ENCODE data around the gene ULBP1.
"Not testable (repeated sequence)": the region's sequence is repeated elsewhere in the genome, so short reads cannot be mapped to it uniquely, and the experiment has no call there.

ULBP1 gene, protein sequence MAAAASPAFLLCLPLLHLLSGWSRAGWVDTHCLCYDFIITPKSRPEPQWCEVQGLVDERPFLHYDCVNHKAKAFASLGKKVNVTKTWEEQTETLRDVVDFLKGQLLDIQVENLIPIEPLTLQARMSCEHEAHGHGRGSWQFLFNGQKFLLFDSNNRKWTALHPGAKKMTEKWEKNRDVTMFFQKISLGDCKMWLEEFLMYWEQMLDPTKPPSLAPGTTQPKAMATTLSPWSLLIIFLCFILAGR

DNA sequence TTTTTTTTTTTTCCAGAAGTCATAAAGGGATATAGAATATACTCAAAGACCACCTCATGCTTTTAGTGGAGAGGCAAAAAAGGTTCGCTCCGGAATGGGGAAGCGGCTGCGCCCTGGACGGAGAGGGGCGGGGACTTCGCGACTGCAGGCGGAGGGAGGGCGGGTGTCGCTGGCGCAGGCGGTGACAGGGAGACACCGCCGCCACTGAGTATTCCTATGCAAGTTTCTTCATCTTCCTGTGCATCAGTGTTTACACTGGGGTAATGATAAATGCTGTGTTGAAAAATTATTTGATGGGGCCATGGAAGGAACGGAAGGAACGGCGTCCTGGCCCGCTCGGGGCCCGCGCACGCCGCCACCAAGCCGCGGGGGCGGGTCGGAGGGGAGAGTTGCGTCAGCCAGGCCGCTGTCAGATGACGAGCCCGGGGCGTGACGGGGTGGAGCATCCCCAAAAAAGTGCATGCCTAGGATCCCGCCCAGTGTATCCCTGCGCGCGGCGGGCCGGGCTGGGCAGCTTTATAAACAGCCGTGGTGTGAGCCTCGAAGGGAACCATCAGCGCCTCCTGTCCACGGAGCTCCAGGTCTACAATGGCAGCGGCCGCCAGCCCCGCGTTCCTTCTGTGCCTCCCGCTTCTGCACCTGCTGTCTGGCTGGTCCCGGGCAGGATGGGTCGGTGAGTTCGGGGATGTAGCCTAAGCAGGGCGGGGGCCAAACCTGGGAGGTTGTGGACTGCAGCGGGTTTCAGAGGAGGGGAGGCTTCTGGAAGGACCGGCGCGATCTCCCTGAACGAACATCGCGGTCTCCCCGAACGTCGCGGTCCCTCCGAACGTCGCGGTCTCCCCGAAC, at the start of gene ULBP1:
ULBP1 (plus strand) TSS at position 482 of the 846 bp plus-strand sequence; CDS start at position 589, 107 bp downstream.
- peak; percentile 92 for DNase-seq

DNA sequence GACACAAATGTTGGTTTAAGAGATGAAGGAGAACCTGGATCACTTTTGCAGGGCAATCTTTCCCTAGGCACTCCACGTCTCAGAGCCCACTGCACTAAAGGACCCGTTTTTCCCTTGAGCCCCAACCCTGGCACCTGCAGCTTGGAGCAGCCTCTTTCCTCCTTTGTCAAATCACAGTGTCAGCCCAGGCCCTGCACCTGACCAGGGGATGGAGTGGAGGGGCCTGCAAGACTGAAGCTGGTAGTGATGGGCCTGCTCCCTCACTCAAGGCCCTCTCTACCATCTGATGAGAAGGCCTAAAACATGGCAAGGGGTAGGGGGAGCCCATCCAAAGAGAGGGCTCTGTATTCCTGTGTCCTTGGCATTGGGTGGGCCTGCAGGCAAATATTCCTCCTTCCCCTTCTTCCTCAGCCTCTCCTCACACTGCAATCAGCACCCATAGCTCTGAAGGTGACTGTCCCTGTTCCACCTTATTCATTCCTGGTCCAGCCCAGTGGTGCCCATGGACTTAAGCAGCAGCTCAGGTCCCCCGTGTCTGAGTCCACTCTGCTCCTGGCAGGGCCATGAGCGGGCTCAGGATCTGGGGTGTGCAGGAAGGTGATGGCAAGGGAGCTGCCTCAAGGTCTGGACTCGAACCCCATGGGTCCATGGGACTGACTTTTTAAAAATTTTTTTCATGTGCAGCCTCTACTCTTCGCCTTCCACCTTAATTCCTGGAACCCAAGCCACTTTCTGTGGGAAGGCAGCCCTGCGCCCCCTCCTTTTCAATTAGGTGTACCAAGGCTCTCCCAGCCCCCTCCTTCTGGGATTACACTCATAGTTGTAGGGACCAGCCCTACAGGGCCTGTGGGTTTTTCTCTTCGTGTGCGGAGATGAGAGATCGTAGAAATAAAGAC, 47.5 kb upstream of the ULBP1 start:
- DNase-seq: no peak

GRCh38 chr6:149917679-149918078, 46.1 kb upstream of the ULBP1 start:
- no peak for DNase-seq

GRCh38 chr6:149918151-149918905, 45.4 kb upstream of the ULBP1 start:
- no peak for DNase-seq

GRCh38 chr6:149919126-149919833, 44.5 kb upstream of the ULBP1 start:
- not testable (repeated sequence) for DNase-seq

DNA sequence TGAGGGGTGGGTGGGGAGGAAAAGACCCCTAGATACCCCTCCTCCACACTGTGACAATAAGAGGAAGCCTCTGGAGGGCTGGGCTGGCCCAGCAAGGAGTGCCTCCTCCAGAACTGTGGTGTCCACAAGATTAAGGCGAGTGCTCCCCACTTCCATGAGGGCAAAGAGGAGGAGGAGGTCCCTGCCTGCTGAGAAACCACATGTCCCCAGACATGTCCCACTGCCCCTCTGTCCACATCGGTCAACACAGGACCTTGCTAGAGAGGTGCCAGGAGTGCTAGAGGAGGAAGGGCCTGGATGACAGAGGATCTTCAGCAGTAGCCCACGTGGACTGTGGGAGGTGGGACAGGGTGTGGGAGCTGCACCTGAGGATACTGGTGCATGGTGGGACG, 43.9 kb upstream of the ULBP1 start:
- DNase-seq: no peak

- DNase-seq: no peak
Observed at GRCh38 chr6:149921361-149921760, 42.4 kb upstream of the ULBP1 start.

- not testable (repeated sequence) for DNase-seq
Observed at GRCh38 chr6:149922091-149922490, 41.7 kb upstream of the ULBP1 start.

- peak; percentile 89 for DNase-seq
Observed at GRCh38 chr6:149922642-149923326, 41.0 kb upstream of the ULBP1 start, which contains the start of gene RAET1G. RAET1G (minus strand) TSS chr6:149923121; CDS start chr6:149923010, 111 bp downstream.

- no peak for DNase-seq
Observed at GRCh38 chr6:149923327-149923986, 40.3 kb upstream of the ULBP1 start.

DNA sequence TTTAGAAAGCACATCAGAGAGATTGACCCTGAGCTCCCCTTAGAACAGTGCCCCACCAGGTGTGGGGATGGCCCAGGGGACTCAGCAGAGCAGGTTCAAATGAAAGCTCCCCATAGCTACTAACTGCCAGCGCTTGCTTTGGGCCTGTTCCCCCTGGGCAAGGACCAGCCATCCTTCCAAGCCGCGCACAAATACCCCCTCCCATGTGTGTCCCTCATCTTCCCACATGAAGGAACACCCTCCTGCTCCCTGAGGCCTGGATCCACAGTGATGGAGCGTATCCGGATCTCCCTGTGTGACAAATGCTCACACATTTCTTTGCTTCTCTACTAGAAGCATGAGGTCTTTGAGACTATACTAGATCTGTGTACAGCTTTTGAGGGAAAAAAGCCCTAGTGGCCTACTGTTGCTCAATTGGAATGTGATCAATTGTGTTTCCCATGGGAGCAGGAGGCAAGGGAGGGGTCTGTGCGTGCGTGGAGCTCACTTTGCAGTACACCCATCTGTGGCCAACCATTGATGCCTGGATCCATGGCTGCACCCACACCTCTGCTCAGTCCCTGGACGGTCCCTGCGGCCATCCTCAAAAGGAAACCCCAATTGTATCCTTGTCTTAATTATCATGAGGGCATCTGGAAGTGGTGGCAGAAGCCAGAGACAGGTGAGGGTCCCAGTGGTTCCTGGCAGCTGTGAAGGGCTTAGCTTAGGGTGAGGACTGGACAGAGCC, 39.4 kb upstream of the ULBP1 start:
- no peak for DNase-seq

DNA sequence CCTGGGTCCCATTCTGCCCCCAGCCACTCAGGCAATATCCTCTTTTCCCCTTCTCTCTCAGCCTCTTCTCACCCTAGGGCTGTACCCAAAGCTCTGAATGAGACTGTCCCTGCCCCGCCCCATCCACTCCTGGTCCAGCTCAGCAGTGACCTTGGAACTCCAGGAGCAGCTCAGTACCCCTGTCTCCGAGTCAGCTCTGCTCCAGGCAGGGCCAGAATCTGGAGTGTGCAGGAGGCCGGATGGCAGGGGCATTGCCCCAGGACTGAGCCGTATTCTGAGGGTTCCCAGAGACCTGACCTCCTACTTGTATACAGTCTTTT, 38.9 kb upstream of the ULBP1 start:
- DNase-seq: no peak

GRCh38 chr6:149925253-149925973, 38.3 kb upstream of the ULBP1 start:
- no peak for DNase-seq

- DNase-seq: peak; percentile 91
Observed at GRCh38 chr6:149925974-149926777, 37.6 kb upstream of the ULBP1 start.

GRCh38 chr6:149927025-149927424, 36.7 kb upstream of the ULBP1 start:
- DNase-seq: not testable (repeated sequence)

GRCh38 chr6:149929422-149929821, 34.3 kb upstream of the ULBP1 start:
- DNase-seq: peak; percentile 45

- DNase-seq: no peak
Observed at GRCh38 chr6:149931501-149931900, 32.2 kb upstream of the ULBP1 start.

DNA sequence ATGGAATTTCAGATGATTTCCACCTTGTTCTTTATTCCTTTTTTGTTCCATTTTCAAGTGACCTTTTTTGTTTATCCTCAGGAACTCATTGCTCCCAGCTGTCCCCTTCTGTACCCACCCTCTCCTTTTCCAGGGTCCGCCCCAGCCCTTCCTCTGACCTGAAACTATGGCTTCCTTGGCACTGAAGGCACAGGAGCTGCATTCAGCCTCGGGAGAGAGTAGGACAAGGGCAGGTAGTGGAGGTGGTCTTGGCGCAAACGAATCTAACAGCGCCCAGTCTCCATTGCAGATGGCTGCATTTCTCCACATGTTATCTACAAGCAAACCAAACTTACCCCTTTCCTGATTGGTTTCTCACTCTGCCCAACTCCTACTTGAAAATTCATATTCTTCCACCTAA, 30.7 kb upstream of the ULBP1 start:
- DNase-seq: no peak

All from activated CD4-positive, alpha-beta T cell treated with anti-CD3 and anti-CD28 coated beads for 48 hours (primary cell).